NB4 (cell line): Measurements from ENCODE around the gene ABCA8.

Experiments used
- MYC ChIP-seq: IDR thresholded peaks from 2 replicates; pipeline ENCODE4 v1.6.1; 2011; ENCODE audit warnings: low read depth, low read length
- POLR2A ChIP-seq: IDR thresholded peaks from 2 replicates; pipeline ENCODE4 v1.6.1; 2011; ENCODE audit warnings: mild to moderate bottlenecking; ENCODE audit not compliant: insufficient read length; ENCODE audit errors: extremely low read depth
- TF ChIP-seq, protein P1 (sequence below): IDR thresholded peaks from one replicate; pipeline ENCODE4 v1.5.1; 2012; ENCODE audit warnings: low read depth, low read length
- TF ChIP-seq, protein P2 (sequence below): IDR thresholded peaks from 2 replicates; pipeline ENCODE4 v1.6.1; 2011; ENCODE audit warnings: low read depth, low read length

DNA sequence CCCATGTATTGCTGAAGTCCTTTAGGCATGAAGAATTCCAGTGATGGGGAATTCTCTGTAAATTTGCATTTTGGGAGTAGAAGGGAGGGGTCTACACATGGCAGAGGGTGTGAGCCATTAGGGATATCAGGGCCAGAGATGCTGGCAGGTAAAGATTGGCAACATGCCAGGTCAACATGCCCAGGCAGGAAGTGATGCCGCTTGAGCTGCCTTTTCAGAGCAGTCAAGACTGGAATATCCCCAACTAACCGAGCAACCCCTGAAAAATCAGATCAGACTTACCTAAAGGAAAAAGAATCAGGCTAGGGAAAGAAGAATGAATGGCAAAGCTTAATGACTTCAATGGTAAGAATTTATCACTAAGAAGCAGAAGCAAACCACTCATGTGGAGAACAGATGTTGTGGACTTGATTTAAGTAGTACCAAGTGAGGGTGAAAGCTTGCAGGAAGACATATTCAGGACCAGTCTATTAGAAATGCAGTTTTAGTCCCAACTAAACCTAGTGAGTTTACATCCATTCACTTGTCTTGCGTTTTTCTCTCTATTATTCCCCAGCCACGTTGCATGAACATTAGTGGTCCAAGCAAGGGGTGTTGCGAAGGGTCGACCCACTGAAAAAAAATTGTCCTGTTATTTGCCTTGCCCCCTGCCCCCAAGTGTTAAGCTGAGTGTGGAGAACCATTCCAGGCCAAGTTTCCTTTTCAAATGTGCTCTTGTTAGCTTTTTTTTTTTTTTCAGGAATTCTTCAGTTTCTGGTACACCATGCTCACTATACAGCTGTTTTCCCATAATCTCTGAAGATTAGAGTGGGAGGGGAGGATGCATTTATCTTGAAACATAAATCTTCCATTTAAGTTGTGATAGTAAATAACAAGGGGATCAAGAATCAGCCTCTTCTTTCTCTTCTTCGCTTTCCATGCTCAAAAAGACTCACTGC lies 105.2 kb downstream of the ABCA8 start:
- TF ChIP-seq POLR2A (no peak), MYC (no peak)
- TF ChIP-seq, protein P1, sequence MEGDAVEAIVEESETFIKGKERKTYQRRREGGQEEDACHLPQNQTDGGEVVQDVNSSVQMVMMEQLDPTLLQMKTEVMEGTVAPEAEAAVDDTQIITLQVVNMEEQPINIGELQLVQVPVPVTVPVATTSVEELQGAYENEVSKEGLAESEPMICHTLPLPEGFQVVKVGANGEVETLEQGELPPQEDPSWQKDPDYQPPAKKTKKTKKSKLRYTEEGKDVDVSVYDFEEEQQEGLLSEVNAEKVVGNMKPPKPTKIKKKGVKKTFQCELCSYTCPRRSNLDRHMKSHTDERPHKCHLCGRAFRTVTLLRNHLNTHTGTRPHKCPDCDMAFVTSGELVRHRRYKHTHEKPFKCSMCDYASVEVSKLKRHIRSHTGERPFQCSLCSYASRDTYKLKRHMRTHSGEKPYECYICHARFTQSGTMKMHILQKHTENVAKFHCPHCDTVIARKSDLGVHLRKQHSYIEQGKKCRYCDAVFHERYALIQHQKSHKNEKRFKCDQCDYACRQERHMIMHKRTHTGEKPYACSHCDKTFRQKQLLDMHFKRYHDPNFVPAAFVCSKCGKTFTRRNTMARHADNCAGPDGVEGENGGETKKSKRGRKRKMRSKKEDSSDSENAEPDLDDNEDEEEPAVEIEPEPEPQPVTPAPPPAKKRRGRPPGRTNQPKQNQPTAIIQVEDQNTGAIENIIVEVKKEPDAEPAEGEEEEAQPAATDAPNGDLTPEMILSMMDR, result no peak
- TF ChIP-seq, protein P2, sequence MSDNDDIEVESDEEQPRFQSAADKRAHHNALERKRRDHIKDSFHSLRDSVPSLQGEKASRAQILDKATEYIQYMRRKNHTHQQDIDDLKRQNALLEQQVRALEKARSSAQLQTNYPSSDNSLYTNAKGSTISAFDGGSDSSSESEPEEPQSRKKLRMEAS, result no peak
